ENCODE results near the gene CHMP2A.

The CHMP2A gene

GRCh38 chr19:58558623-58559274 lies 3.8 kb upstream of the CHMP2A start:
- peak; percentile 95 for DNase-seq (ENCODE audit: extremely low spot score)
- ChIA-PET CTCF (interaction anchor here (1.4 to 4.7 kb wide), 2 partner anchors 39 to 45 kb away, joined by 4 to 25 read pairs; partner anchors contain the start of gene ZBTB45), POLR2A (interaction anchor here (0.6 to 1.7 kb wide), 4 partner anchors 14 to 70 kb away, joined by 3 to 6 read pairs (median 4); partner anchors contain the start of gene TRIM28)
- TF ChIP-seq, protein P1, sequence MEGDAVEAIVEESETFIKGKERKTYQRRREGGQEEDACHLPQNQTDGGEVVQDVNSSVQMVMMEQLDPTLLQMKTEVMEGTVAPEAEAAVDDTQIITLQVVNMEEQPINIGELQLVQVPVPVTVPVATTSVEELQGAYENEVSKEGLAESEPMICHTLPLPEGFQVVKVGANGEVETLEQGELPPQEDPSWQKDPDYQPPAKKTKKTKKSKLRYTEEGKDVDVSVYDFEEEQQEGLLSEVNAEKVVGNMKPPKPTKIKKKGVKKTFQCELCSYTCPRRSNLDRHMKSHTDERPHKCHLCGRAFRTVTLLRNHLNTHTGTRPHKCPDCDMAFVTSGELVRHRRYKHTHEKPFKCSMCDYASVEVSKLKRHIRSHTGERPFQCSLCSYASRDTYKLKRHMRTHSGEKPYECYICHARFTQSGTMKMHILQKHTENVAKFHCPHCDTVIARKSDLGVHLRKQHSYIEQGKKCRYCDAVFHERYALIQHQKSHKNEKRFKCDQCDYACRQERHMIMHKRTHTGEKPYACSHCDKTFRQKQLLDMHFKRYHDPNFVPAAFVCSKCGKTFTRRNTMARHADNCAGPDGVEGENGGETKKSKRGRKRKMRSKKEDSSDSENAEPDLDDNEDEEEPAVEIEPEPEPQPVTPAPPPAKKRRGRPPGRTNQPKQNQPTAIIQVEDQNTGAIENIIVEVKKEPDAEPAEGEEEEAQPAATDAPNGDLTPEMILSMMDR (IDR thresholded peaks at IDR 0.05; ENCODE audit: control extremely low read depth, extremely low read depth, low read depth, missing control alignments) = peak; percentile 6

DNA sequence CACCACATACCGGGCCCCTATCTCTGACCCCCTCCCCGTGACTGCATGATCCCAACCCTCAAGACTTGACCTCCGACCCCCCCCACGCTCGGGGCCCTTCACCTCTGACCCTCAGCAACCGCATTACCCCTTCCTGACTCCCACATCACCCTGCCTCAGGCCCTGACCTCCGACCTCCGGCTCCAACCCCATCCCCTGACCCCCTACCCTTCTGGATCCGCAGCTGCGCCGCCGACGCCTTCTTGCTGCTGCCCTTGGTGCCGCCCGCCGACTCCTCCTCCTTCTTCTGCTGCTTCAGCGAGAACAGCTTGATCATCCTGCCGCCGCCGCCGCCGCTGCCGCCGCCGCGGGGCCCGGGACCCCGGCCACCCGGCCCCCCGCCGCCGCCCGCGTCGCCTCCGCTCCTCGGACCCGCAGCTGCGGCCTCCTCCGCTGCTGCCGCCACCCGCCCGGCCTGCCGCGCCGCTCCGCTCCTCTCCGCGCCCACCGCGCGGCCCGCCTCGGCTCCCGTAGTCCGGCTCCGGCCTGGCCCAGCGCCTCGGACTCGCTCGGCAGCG lies 3.2 kb upstream of the CHMP2A start, which contains the start of gene UBE2M:
Gene UBE2M, minus strand, starts transcription at position 546 of the 557 bp plus-strand sequence. Its CDS starts 230 bp downstream, at position 316.
- TF ChIP-seq, protein P1 (IDR thresholded peaks at IDR 0.05; ENCODE audit: control extremely low read depth, extremely low read depth, low read depth, missing control alignments) = no peak
- no peak for DNase-seq (ENCODE audit: extremely low spot score)
- ChIA-PET POLR2A (interaction anchor here (1.2 to 1.7 kb wide), 2 partner anchors 14 to 69 kb away, joined by 4 to 6 read pairs; no protein-coding TSS in a partner anchor), CTCF (interaction anchor here (4.7 kb wide), 1 partner anchor 38 kb away, joined by 25 read pairs; the partner anchor contains the start of gene ZBTB45)

DNA sequence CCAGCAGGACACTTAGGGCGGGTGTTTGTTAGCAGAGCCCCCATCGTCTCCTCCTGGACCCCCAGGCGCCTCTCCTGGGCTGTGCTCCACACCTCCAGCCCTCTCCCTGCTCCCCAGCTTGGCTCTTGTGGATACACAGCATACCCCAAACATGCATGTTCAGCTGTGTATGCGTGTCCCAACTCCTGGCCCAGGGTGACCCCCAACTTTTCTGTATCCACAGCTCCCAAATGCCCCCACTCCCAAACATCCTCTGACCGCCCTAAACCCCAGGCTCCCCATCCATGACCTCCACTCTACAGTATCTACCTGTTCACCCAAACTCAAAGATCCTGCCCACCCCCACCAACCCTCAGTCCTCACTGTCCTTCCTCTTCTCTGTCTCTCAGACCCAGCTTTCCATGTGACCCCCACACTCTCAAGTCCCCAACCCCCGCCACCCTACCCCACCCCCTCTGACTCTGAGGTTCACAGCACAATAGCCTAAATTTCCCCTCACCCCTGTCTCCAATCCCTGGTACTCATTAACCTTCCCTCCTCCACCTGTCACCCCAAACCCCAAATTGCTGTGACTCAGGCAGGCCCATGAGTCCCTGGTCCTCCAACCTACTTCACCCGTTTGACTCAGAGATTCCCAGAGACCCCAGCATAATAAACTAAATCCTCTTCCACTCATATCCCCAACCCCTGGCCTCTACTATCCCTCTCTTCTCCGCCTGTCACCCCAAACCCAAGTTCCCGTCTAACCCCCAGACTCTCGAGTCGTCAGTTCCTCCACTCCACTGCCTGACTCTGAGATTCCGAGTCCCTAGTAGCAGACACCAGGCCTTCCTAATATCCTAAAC lies 2.5 kb upstream of the CHMP2A start:
- TF ChIP-seq, protein P1 (IDR thresholded peaks at IDR 0.05; ENCODE audit: control extremely low read depth, extremely low read depth, low read depth, missing control alignments) = no peak
- ChIA-PET POLR2A (no interaction called here), CTCF (interaction anchor here (0.9 to 1.3 kb wide), 2 partner anchors 38 to 43 kb away, joined by 3 to 5 read pairs; partner anchors contain the start of gene ZBTB45)
- no peak for DNase-seq (ENCODE audit: extremely low spot score)

DNA sequence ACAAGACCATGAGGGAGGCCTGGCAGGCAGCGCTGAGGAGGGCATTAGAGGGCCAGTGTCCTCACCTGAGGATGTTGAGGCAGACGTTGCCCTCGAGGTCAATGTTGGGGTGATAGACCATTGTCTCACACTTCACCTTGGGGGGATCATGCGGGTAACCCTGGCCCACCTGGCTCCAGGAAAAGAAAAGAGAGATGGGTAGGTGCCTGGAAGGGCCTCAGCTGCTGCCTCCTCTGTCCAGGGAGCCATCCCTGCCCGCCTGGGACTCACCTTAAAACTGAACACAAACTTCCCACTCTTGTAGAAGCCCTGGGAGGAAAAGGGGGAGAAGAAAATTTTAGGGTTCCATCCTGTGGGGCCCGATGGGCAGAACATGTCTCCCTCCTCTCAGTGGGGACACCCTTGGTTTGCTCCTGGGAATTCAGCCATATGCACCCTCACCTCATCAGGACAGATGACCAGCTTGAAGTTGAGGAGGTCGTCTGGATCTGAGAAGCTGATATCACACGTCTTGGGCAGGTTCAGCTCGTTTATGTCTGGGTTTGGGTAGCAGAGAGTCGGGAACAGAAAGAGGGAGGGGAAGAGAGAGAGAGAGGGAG lies 1.8 kb upstream of the CHMP2A start:
- ChIA-PET POLR2A (no interaction called here), CTCF (interaction anchor here (0.9 to 1.3 kb wide), 2 partner anchors 37 to 42 kb away, joined by 3 to 5 read pairs; partner anchors contain the start of gene ZBTB45)
- no peak for DNase-seq (ENCODE audit: extremely low spot score)
- TF ChIP-seq, protein P1 (IDR thresholded peaks at IDR 0.05; ENCODE audit: control extremely low read depth, extremely low read depth, low read depth, missing control alignments) = no peak

- ChIA-PET CTCF (interaction anchor here (1.9 to 2.9 kb wide), 2 partner anchors 37 to 86 kb away, joined by 5 to 30 read pairs; partner anchors contain the start of gene ZBTB45), POLR2A (interaction anchor here (1.5 to 3.7 kb wide), 3 partner anchors 11 to 36 kb away, joined by 6 to 32 read pairs (median 8); partner anchors contain the start of genes TRIM28 and ZBTB45)
- TF ChIP-seq, protein P1 (IDR thresholded peaks at IDR 0.05; ENCODE audit: control extremely low read depth, extremely low read depth, low read depth, missing control alignments) = no peak
- DNase-seq (ENCODE audit: extremely low spot score) = no peak
Measured at GRCh38 chr19:58555920-58556621, 1.2 kb upstream of the CHMP2A start.
